Measurements from ENCODE around the gene PECR.
"Not testable (repeated sequence)": the region's sequence is repeated elsewhere in the genome, so short reads cannot be mapped to it uniquely, and the experiment has no call there.

The PECR gene

DNA sequence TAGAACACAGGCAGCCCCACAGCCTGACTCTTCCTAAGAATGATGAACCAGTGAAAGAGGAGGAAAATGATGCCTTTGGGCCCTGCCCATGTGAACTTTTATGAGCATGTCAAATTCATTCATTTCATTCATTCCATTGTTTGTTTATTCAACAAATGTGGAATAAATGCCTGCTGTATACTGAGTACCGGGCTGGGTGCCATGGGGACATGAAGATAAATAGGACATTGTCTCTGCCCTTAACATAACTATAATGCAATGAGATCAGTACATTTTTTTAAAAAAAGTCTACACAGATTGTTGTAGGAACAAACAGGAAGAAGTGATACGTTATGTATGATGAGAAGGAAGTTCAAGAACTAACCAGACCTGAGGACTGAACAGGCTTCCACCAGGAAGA is 83.0 kb downstream of the PECR start:
- no peak for DNase-seq
- no peaks in the 10 kb centered on the region for H3K27me3 ChIP-seq (replicated peaks in 2 of 5; ENCODE audit: control insufficient read depth in 4 of 5, insufficient read depth in 5 of 5, low read length in 4 of 5)
- ChIA-PET CTCF (interaction anchor here (0.7 to 1.0 kb wide), 2 partner anchors 8 to 359 kb away, joined by 3 read pairs; no protein-coding TSS in a partner anchor), POLR2A (interaction anchor here (0.6 kb wide), 1 partner anchor 1162 kb away, joined by 4 read pairs; no protein-coding TSS in a partner anchor)
- peaks cover 2 to 34% (median 5%) of the 10 kb centered on the region in 4 experiments for H3K36me3 ChIP-seq (ENCODE audit: control insufficient read depth in 4 of 4, insufficient read depth in 4 of 4, low read length in 3 of 4)
- H3K27ac ChIP-seq (ENCODE audit: insufficient read depth in 1 of 2, low read depth in 1 of 2, low read length in 2 of 2, poor library complexity in 1 of 2, severe bottlenecking in 2 of 2), result no peak overlapping the region
- H3K4me1 ChIP-seq (ENCODE audit: control extremely low read depth in 1 of 4, control insufficient read depth in 4 of 4, insufficient read depth in 4 of 4, low read length in 3 of 4), result peaks cover 14 to 56% (median 44%) of the 10 kb centered on the region in 4 experiments
- H3K9me3 ChIP-seq (ENCODE audit: control extremely low read depth in 1 of 5, control insufficient read depth in 4 of 5, insufficient read depth in 2 of 5, low read depth in 1 of 5, low read length in 4 of 5), result no peaks in the 10 kb centered on the region
- 11% methylated on average over 1 of the region's 2 CpGs for WGBS (ENCODE audit: insufficient coverage)
- H3K4me3 ChIP-seq (ENCODE audit: control insufficient read depth in 1 of 7, extremely low read depth in 1 of 7, insufficient read depth in 4 of 7, low read depth in 2 of 7, low read length in 6 of 7), result no peak overlapping the region

DNA sequence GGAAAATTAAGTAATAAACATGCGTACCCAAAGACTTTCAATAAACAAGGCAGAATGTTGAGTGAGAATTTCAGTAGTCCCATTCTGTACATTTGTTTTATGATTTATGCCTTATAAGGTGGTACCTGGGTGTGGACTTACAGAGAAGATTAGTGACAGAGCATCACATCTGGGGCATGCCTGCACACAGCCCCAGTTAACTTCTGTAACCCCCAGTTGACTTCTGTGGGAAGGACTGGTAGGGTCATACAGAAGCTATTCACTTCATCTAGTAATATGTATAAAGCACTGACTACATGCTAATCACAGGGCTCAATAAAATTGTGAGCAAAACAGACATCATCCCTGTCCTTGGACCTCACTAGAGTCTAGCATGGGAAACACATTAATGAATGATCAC is 84.4 kb downstream of the PECR start:
- ChIA-PET POLR2A (no interaction called here), CTCF (interaction anchor here (0.8 to 1.8 kb wide), 5 partner anchors 9 to 27 kb away, joined by 3 to 6 read pairs (median 4); no protein-coding TSS in a partner anchor)
- Histone ChIP-seq H3K36me3 (ENCODE audit: control insufficient read depth in 4 of 4, insufficient read depth in 4 of 4, low read length in 3 of 4) (peaks cover 2 to 34% (median 5%) of the 10 kb centered on the region in 4 experiments), H3K27ac (ENCODE audit: insufficient read depth in 1 of 2, low read depth in 1 of 2, low read length in 2 of 2, poor library complexity in 1 of 2, severe bottlenecking in 2 of 2) (no peak overlapping the region), H3K4me1 (ENCODE audit: control extremely low read depth in 1 of 4, control insufficient read depth in 4 of 4, insufficient read depth in 4 of 4, low read length in 3 of 4) (peaks cover 13 to 41% (median 31%) of the 10 kb centered on the region in 4 experiments), H3K27me3 (replicated peaks in 2 of 5; ENCODE audit: control insufficient read depth in 4 of 5, insufficient read depth in 5 of 5, low read length in 4 of 5) (no peaks in the 10 kb centered on the region), H3K4me3 (ENCODE audit: control insufficient read depth in 1 of 7, extremely low read depth in 1 of 7, insufficient read depth in 4 of 7, low read depth in 2 of 7, low read length in 6 of 7) (no peak overlapping the region), H3K9me3 (ENCODE audit: control extremely low read depth in 1 of 5, control insufficient read depth in 4 of 5, insufficient read depth in 2 of 5, low read depth in 1 of 5, low read length in 4 of 5) (peaks cover 0 to under 1% (median 0%) of the 10 kb centered on the region in 5 experiments)
- WGBS (ENCODE audit: insufficient coverage), result no CpG with 5 or more reads among the region's 1 CpG
- DNase-seq, result no peak

DNA sequence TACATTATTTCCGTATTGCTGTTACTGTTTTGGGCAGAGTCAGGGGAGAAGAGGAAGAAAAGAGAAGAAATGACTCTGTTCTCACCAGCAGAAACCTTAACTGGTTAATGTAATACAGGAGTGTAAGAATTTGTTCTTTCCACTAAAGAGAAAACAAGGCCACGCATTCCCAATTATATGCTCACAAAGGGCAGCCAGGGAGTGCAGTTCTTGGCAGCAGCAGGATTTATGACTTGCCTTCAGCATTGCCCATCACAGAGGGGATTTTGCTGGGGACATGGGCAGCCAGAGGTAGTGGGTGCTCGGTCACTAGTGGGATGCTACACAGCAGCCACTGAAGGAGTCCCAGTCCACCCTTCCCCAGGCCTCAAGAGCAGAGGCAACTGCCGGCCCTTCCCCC is 86.7 kb downstream of the PECR start:
- Histone ChIP-seq H3K4me1 (ENCODE audit: control extremely low read depth in 1 of 4, control insufficient read depth in 4 of 4, insufficient read depth in 4 of 4, low read length in 3 of 4) (peaks cover 7 to 18% (median 12%) of the 10 kb centered on the region in 4 experiments), H3K27ac (ENCODE audit: insufficient read depth in 1 of 2, low read depth in 1 of 2, low read length in 2 of 2, poor library complexity in 1 of 2, severe bottlenecking in 2 of 2) (no peak overlapping the region), H3K27me3 (replicated peaks in 2 of 5; ENCODE audit: control insufficient read depth in 4 of 5, insufficient read depth in 5 of 5, low read length in 4 of 5) (no peaks in the 10 kb centered on the region), H3K4me3 (ENCODE audit: control insufficient read depth in 1 of 7, extremely low read depth in 1 of 7, insufficient read depth in 4 of 7, low read depth in 2 of 7, low read length in 6 of 7) (no peak overlapping the region), H3K36me3 (ENCODE audit: control insufficient read depth in 4 of 4, insufficient read depth in 4 of 4, low read length in 3 of 4) (peaks cover 2 to 28% (median 5%) of the 10 kb centered on the region in 4 experiments), H3K9me3 (ENCODE audit: control extremely low read depth in 1 of 5, control insufficient read depth in 4 of 5, insufficient read depth in 2 of 5, low read depth in 1 of 5, low read length in 4 of 5) (peaks cover 0 to 10% (median 1%) of the 10 kb centered on the region in 5 experiments)
- CTCF ChIA-PET, result interaction anchor here (0.9 to 1.0 kb wide), 2 partner anchors 26 to 43 kb away, joined by 3 read pairs; no protein-coding TSS in a partner anchor
- WGBS (ENCODE audit: insufficient coverage), result 91% methylated on average over 4 of the region's 4 CpGs
- DNase-seq, result no peak
- POLR2A ChIA-PET, result no interaction called here

DNA sequence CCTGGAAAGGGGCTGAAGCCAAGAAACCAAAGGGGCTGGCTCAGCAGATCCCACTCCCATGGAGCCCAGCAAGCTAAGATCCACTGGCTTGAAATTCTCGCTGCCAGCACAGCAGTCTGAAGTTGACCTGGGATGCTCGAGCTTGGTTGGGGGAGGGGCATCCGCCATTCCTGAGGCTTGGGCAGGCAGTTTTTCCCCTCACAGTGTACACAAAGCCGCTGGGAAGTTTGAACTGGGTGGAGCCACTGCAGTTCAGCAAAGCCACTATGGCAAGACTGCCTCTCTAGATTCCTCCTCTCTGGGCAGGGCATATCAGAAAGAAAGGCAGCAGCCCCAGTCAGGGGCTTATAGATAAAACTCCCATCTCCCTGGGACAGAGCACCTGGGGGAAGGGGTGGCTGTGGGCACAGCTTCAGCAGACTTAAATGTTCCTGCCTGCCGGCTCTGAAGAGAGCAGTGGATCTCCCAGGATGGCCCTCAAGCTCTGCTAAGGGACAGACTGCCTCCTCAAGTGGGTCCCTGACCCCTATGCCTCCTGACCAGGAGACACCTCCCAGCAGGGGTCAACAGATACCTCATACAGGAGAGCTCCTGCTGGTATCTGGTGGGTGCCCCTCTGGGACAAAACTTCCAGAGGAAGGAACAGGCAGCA is 92.9 kb downstream of the PECR start:
- CTCF ChIA-PET, result interaction anchor here (1.0 to 1.7 kb wide), 2 partner anchors 27 to 41 kb away, joined by 3 read pairs; no protein-coding TSS in a partner anchor
- WGBS (ENCODE audit: insufficient coverage), result 100% methylated on average over 3 of the region's 5 CpGs
- DNase-seq; H3K27ac ChIP-seq (ENCODE audit: insufficient read depth in 1 of 2, low read depth in 1 of 2, low read length in 2 of 2, poor library complexity in 1 of 2, severe bottlenecking in 2 of 2); H3K4me3 ChIP-seq (ENCODE audit: control insufficient read depth in 1 of 7, extremely low read depth in 1 of 7, insufficient read depth in 4 of 7, low read depth in 2 of 7, low read length in 6 of 7); POLR2A ChIA-PET; H3K4me1 ChIP-seq (ENCODE audit: control extremely low read depth in 1 of 4, control insufficient read depth in 4 of 4, insufficient read depth in 4 of 4, low read length in 3 of 4); H3K27me3 ChIP-seq (replicated peaks in 2 of 5; ENCODE audit: control insufficient read depth in 4 of 5, insufficient read depth in 5 of 5, low read length in 4 of 5): not testable (repeated sequence)
- Histone ChIP-seq H3K36me3 (ENCODE audit: control insufficient read depth in 4 of 4, insufficient read depth in 4 of 4, low read length in 3 of 4) (peaks cover 9 to 29% (median 18%) of the 10 kb centered on the region in 4 experiments), H3K9me3 (ENCODE audit: control extremely low read depth in 1 of 5, control insufficient read depth in 4 of 5, insufficient read depth in 2 of 5, low read depth in 1 of 5, low read length in 4 of 5) (peaks cover 3 to 31% (median 17%) of the 10 kb centered on the region in 5 experiments)
